Panc1 (cell line): ENCODE data around the gene ERICH3.

ENCODE experiments used
- CTCF ChIP-seq: fragments of 450-650 bp; IDR thresholded peaks from 2 replicates; pipeline ENCODE4 v1.5.1; 2017; ENCODE audit warnings: mild to moderate bottlenecking
- POLR2AphosphoS5 ChIP-seq: IDR thresholded peaks from 2 replicates; pipeline ENCODE4 v1.6.1; 2012; ENCODE audit warnings: mild to moderate bottlenecking, low read depth, low read length, moderate library complexity
- REST ChIP-seq, 2 experiments: IDR thresholded peaks; 2 replicates each; pipeline ENCODE4 v1.6.1; 2011 to 2012; ENCODE audit warnings: low read depth in 2 of 2, control low read depth in 1 of 2, low read length in 1 of 2, mild to moderate bottlenecking in 1 of 2, moderate library complexity in 1 of 2; ENCODE audit not compliant: insufficient read depth in 1 of 2
- SIN3A ChIP-seq: IDR thresholded peaks from 2 replicates; pipeline ENCODE4 v1.6.1; 2012; ENCODE audit warnings: low read depth, mild to moderate bottlenecking, low read length, moderate library complexity, borderline replicate concordance; ENCODE audit not compliant: insufficient read depth
- TCF7L2 ChIP-seq: IDR thresholded peaks from 2 replicates; pipeline ENCODE4 v1.6.1; 2011; ENCODE audit warnings: mild to moderate bottlenecking, low read depth, low read length, inconsistent platforms

GRCh38 chr1:74587888-74588287 is 85.7 kb downstream of the ERICH3 start:
- no peak for TF ChIP-seq CTCF
- TF ChIP-seq POLR2AphosphoS5: no peak
- no peak for TF ChIP-seq REST (IDR thresholded peaks at IDR 0.05; ENCODE audit: insufficient read depth in 1 of 2, low read depth in 2 of 2, low read length in 1 of 2)
- no peak for TF ChIP-seq SIN3A
- TF ChIP-seq TCF7L2: no peak
